ENCODE results near the gene LAMA4. TPM values are rescaled to one million over a fixed set of nuclear protein-coding genes. Genes with fewer than 3 reads are reported as not detected.
A peak's percentile ranks its signal among the peaks of the same experiment; 100 is the strongest.

LAMA4 gene
- total RNA-seq, 1 experiment from 2014 or later, result 58.3 TPM

DNA sequence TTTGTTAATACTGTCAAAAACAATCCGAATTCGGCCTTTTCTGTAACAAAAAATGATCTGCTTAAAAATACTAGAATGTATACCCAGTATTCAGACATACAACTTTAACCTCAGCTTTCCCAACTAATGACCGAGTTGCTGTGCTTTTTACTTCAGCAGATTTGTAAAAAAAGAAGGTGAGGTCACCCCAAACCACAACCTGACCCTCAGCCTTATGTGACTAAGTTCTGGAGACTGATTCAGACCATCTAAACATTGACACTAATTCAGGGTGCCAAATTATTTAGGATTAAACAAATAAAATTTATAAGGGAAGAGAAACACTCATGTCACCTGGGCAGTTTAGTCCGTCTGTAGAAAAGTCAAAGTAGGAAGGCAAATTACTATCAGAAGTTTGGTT lies 192.8 kb downstream of the LAMA4 start:
- intact Hi-C loops (cut with micrococcal nuclease; ENCODE audit: unreplicated experiment), result no loop called here
- CTCF ChIA-PET, result interaction anchor here (0.6 kb wide), 1 partner anchor 101 kb away, joined by 3 read pairs; no protein-coding TSS in a partner anchor
- H3K27ac ChIP-seq, result no peak overlapping the region
- BruUV-seq (replicated peaks), result no TSS peak
- H3K79me2 ChIP-seq (ENCODE audit: low read depth), result no peaks in the 10 kb centered on the region
- no peaks in the 10 kb centered on the region for H3K27me3 ChIP-seq (ENCODE audit: insufficient read depth, low read depth)
- H3K36me3 ChIP-seq (ENCODE audit: low read depth), result no peaks in the 10 kb centered on the region
- H3K9me3 ChIP-seq (ENCODE audit: insufficient read depth, low read depth), result no peaks in the 10 kb centered on the region
- H3K4me3 ChIP-seq, result no peak overlapping the region
- no peaks in the 10 kb centered on the region; the same call in 1 of the 2 replicates for H3K4me1 ChIP-seq (replicated peaks; ENCODE audit: insufficient read depth)
- no peak overlapping the region for H2AFZ ChIP-seq
- H4K20me1 ChIP-seq (ENCODE audit: insufficient read depth), result no peaks in the 10 kb centered on the region
- TF ChIP-seq, protein P1, sequence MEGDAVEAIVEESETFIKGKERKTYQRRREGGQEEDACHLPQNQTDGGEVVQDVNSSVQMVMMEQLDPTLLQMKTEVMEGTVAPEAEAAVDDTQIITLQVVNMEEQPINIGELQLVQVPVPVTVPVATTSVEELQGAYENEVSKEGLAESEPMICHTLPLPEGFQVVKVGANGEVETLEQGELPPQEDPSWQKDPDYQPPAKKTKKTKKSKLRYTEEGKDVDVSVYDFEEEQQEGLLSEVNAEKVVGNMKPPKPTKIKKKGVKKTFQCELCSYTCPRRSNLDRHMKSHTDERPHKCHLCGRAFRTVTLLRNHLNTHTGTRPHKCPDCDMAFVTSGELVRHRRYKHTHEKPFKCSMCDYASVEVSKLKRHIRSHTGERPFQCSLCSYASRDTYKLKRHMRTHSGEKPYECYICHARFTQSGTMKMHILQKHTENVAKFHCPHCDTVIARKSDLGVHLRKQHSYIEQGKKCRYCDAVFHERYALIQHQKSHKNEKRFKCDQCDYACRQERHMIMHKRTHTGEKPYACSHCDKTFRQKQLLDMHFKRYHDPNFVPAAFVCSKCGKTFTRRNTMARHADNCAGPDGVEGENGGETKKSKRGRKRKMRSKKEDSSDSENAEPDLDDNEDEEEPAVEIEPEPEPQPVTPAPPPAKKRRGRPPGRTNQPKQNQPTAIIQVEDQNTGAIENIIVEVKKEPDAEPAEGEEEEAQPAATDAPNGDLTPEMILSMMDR (conservative IDR thresholded peaks at IDR 0.05), result no peak
- TF ChIP-seq EZH2 (IDR thresholded peaks at IDR 0.05; ENCODE audit: low read depth), result no peak
- no peak overlapping the region for H3K4me2 ChIP-seq
- POLR2A ChIA-PET (ENCODE audit: unreplicated experiment), result no interaction called here
- peak in 1 of 2 experiments; percentile 41 for DNase-seq
- H3K9me2 ChIP-seq (ENCODE audit: insufficient read depth), result peaks cover 10% of the 10 kb centered on the region; the same call in 1 of the 2 replicates
- H3F3A ChIP-seq (ENCODE audit: insufficient read depth, low read depth), result no peaks in the 10 kb centered on the region

Other genes starting within 250 kb of the LAMA4 start
- not detected in 2 replicates for gene CCN6, start 200.5 kb downstream of the LAMA4 start, total RNA-seq (2021)
- gene TUBE1, start 167.1 kb downstream of the LAMA4 start, total RNA-seq (2021), result 27.0 and 30.3 TPM in 2 replicates
- gene FAM229B, start 167.0 kb downstream of the LAMA4 start, total RNA-seq (2021), result 12.3 and 16.3 TPM in 2 replicates
- gene RFPL4B, start 92.8 kb upstream of the LAMA4 start, total RNA-seq (2021), result 0.48 and 0.85 TPM in 2 replicates

Measured in PC-9 (cell line).